HG03196 (cell line): ENCODE results near the gene ZFP2.

ENCODE experiments used
- ATAC-seq: cut with Tn5 transposase; IDR thresholded peaks from one replicate; pipeline ENCODE4 v1.9.1; 2021; ENCODE audit not compliant: unreplicated experiment

The ZFP2 gene

DNA sequence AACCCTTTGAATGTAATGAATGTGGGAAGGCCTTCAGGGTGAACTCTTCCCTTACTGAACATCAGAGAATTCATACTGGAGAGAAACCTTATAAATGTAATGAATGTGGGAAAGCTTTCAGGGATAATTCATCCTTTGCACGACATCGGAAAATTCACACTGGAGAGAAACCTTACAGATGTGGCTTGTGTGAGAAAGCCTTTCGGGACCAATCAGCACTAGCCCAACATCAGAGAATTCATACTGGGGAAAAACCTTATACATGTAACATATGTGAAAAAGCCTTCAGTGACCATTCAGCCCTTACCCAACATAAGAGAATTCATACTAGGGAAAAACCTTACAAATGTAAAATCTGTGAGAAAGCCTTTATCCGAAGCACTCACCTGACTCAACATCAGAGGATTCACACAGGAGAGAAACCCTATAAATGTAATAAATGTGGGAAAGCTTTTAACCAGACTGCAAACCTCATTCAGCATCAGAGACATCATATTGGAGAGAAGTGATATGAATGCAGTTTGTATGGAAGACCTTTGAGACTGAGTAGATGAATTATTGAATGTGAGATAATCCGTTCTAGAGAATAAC, 69.8 kb downstream of the ZFP2 start:
- ATAC-seq, result no peak

GRCh38 chr5:178981381-178981780, 85.7 kb downstream of the ZFP2 start:
- no peak for ATAC-seq
